Cortex of kidney (tissue), 1 donor: Measurements from ENCODE around the gene KRTAP10-2.
"Not testable (repeated sequence)": the region's sequence is repeated elsewhere in the genome, so short reads cannot be mapped to it uniquely, and the experiment has no call there.

Experiments used
- DNase-seq: peaks from one replicate; lab custom pipeline; 2025; lab: John Stamatoyannopoulos, UW

The KRTAP10-2 gene, protein sequence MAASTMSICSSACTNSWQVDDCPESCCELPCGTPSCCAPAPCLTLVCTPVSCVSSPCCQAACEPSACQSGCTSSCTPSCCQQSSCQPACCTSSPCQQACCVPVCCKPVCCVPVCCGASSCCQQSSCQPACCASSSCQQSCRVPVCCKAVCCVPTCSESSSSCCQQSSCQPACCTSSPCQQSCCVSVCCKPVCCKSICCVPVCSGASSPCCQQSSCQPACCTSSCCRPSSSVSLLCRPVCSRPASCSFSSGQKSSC

GRCh38 chr21:44551340-44551961 is at the start of gene KRTAP10-2:
Gene KRTAP10-2 (minus strand): TSS chr21:44551505. CDS start chr21:44551458, 47 bp downstream.
- no peak for DNase-seq

DNA sequence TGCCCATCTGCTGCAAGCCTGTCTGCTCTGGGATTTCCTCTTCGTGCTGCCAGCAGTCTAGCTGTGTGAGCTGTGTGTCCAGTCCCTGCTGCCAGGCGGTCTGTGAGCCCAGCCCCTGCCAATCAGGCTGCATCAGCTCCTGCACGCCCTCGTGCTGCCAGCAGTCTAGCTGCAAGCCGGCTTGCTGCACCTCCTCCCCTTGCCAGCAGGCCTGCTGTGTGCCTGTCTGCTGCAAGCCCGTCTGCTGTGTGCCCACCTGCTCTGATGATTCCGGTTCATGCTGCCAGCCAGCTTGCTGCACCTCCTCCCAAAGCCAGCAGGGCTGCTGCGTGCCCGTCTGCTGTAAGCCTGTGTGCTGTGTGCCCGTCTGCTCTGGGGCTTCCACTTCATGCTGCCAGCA is 49.8 kb upstream of the KRTAP10-2 start:
- not testable (repeated sequence) for DNase-seq

GRCh38 chr21:44600118-44600978 is 49.0 kb upstream of the KRTAP10-2 start, which contains the start of gene KRTAP10-7:
Gene KRTAP10-7 (plus strand): TSS chr21:44600597. CDS start chr21:44600622, 25 bp downstream.
- DNase-seq = not testable (repeated sequence)

DNA sequence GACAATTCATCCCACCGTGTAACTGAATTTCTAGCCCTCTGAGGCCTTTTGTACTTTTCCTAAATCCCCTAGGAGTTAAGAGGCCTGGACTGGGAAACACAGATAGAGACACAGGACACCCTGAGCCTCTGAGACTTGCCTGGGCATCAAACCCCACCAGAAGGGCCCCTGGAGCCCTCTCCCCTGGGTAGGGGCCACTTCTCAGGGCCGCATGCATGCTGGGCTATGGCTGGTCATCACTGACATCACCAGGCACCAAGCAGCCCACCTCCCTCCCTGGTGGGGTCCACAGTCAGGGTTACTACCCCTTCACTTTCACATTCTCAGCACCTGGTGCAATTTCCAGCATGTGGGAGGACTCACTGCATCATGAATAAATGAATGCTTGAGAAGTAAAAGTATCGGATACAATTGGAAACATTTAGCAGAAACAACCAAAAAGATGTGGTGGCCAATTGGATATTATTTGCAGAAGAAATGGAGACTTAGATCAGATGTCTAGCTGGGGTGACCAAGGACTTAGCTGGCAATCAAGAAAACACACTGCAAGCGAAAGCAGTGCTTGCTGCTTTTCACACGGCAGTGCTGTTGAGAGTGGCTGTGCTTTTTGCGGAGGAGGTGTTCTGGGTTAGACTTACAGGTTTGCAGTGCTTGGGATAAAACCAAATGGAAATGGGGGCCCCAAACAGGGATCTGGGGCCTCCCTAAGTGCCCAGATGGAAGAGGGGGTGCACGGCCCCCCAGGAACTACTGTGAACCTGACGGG is 48.1 kb upstream of the KRTAP10-2 start:
- DNase-seq = no peak

GRCh38 chr21:44598061-44598460 is 46.8 kb upstream of the KRTAP10-2 start:
- no peak for DNase-seq

GRCh38 chr21:44596068-44596725 is 44.9 kb upstream of the KRTAP10-2 start:
- no peak for DNase-seq

DNA sequence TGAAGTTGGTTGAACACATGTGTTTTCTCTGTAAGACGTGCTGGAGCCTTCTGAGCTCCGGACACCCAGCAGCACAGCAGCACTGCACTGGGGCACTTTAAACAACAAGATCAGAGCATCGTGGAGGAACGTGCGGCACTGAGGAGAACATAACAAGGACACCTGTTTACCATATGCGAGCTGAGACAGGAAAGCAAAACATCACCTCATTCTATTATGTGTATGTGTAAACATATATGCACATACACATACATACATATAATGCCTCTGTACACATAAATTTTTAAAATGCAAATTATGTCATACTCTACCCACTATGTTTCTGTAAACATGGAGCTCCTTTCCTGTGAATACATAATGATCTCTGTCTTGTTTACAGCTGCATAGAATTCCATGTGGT is 44.2 kb upstream of the KRTAP10-2 start:
- DNase-seq = no peak

DNA sequence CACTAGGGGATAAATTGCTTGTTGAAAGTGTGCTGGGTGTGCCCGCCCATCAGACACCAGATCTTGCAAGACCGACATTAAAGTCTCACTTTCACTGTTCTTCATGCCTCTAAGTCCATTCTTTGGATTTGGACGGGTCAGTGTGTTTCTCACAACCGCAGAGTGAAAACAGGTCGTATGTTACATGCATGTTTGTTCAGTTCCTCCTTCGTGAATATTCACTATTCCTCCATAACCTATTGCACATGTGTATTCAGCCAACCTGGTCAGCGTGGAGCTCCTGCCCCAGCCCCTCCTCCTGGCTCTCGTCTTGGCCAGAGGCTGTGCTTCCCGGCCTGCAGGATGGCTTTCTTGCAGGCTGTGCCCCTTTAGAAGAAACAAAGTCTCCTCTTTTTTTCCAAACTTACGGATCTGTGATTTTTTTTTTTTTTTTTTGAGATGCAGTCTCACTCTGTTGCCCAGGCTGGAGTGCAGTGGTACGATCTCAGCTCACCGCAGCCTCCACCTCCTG is 43.2 kb upstream of the KRTAP10-2 start:
- DNase-seq = no peak

- DNase-seq = no peak
Measured at GRCh38 chr21:44593598-44594405, 42.5 kb upstream of the KRTAP10-2 start.

DNA sequence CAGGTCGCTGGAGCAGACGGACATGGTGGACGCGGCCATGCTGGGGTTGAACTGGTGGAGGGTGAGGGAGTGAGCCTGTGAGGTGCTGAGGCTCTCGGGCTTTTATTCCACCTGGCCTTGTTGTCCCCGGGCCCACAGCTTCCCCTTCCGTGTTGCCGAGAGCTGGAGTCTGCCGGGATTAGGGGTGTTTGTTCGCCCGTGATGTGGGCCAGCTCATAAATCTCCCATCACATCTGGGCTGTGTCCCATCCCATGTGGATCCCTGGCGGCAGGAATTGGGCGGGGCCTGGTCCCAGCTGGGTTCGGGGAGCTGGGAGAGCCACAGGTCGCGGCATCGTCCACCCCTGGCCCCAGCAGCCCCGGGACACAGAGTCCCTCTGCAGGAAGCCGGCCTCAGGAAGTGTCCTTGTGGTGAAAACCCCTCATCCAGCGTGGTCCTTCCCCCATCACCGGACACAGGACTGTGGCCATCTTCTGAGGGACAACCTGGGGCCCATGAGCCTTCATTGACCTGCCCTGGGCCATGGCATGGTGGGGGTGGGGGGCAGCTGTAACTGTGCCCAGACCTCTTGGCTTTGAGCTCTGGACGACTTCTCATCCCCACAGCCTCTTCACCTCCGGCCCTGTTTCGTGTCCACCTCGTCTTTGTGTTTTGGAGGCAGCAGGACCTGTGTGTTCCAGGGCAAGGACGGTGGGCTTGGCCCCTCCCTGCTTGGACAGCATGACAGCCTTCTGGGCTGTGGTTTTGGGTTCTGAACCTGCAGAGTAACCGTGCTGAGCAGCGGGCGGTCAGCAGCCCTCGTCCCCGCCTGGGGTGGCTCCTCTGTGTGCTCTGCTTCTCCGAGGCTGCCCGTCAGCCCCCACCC is 41.4 kb upstream of the KRTAP10-2 start, which contains the start of gene KRTAP10-6:
KRTAP10-6 (minus strand) TSS at position 60 of the 866 bp plus-strand sequence; CDS start at position 39, 21 bp downstream.
- no peak for DNase-seq

GRCh38 chr21:44591801-44592130 is 40.5 kb upstream of the KRTAP10-2 start:
- DNase-seq = not testable (repeated sequence)

- DNase-seq = not testable (repeated sequence)
Measured at GRCh38 chr21:44590897-44591800, 39.8 kb upstream of the KRTAP10-2 start.

GRCh38 chr21:44590311-44590721 is 39.0 kb upstream of the KRTAP10-2 start:
- no peak for DNase-seq

DNA sequence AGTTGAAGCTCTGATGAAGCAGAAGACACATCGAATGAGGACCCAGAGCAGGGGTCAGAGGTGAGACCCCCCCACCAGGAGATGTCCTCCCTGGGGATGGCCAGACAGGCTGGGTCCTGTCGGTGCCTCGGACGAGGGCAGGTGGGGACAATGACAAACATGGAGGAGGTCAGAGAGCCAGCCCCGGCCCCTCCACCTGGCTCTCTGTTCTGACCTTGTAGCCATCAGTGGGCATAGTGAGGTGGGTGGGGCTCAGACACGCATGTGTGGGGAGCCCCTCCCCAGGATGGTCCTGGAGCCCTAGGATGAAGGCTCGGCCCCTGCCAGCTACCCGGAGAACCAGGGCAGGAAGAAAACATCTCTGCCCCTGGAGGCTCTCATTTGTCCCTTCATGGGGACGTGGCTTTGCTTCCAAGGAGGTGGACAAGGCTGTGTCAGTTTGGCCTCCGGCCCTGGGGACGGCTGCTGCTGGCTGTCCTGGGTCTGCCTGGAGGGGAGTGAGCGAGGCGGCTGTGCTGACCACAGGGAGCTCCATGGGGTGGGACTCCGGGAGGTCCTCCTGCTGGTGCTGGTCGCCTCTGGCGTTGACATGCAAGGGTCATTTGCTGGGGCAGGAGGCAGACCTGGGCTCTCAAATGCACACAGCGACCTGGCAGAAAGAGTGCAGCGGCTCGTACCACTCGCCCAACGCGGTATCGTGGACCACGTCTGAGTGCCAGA is 38.4 kb upstream of the KRTAP10-2 start:
- no peak for DNase-seq

DNA sequence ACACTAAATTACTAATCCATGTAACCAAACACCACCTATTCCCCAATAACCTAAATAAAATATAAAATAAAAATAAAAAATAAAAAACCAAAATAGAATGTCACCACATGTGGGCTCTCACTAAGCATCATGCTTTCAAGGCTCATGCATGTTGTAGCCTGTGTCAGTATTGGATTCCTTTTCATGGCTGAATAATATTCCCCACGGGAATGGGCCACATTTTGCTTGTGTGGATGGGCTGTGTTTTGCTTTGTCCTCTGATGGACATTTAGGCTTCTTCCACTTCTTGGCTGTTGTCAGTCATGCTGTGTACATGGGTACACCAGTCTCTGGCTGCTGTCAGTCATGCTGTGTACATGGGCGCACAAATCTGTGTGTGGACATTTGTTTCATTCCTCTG is 37.8 kb upstream of the KRTAP10-2 start:
- no peak for DNase-seq

GRCh38 chr21:44585892-44586291 is 34.6 kb upstream of the KRTAP10-2 start:
- no peak for DNase-seq

DNA sequence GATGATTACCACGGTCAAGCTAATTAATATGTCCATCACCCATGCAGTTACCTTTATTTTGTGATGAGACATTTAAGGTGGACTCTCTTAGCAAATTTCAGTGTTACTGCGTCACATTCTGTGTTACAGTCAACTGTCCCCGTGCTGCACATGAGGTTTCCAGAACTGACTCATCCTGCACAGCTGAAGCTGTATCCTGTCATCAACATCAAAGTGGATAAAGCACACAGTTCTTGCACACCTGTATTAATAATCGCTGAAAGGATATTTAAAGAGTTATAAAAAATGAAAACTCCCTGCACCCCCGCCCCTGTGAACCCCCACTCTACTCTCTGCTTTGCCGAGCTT is 32.5 kb upstream of the KRTAP10-2 start:
- no peak for DNase-seq
